ENCODE measurements around the gene PLXNA1.

PLXNA1 gene

DNA sequence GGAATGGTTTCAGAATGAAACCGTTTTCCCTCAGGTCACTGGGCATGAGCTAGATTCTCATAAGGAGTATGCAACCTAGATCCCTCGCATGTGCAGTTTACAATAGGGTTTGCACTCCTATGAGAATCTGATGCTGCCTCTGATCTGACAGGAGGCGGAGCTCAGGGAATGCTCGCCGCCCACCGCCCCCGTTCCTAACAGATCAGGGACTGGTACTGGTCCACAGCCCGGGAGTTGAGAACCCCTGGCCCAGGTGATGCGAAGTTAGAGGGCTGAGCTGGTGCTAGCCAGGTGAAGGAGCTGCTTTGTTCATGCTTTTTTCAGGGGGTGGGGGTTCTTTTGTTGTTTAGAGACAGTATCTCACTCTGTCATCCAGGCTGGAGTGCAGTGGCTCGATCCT lies 15.5 kb upstream of the PLXNA1 start:
- DNase-seq (ENCODE audit: low read depth): no peak

DNA sequence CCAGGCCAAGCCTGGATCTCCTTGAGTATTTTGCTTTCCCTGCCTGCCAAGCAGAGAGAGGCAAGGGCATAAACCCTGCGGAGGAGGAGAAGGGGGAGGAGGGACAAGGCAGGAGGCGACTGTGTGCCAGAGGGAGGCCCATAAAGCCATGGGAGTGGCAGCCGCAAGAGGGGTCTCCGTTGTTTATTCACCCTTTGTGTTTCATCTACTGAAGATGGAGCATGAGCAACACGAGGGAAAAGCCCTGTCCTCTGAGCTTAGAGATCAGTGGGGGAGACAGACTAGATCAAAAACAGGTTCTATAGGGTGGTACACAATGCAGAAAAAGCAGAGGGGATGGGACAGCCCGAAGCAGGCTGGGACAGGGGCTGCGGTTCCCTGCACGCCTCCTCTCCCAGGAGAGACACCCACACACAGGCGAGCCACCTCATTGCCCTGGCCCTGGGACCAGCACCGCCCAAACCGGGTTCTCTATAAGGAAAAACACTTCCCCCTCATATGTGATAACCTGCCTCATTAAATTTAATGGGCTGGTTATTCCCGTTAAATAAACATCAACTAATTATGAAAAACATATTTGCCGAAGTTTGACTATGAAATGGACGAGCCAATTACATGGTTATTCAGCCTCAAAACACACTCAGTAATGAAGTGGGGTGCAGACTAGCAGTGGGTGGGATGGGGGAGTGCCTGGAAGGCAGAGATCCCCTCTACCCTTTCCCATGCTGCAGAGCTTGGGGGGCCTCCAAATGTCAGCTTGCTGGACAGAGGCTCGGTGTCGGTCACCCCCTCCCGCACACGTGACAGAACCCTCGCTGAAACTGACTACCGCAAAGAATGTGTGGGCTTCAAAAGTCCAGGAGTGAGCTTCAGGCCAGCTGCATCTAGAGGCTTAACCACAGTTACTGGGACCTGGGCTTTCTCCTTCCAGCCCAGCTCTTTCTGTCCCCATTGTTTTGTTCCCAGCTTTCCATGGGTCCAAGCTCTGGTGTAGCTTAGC lies 14.2 kb upstream of the PLXNA1 start:
- no peak for DNase-seq (ENCODE audit: low read depth)

GRCh38 chr3:126969586-126969985 lies 13.3 kb upstream of the PLXNA1 start:
- DNase-seq (ENCODE audit: low read depth): no peak

- no peak for DNase-seq (ENCODE audit: low read depth)
Observed at GRCh38 chr3:126970101-126970500, 12.8 kb upstream of the PLXNA1 start.

DNA sequence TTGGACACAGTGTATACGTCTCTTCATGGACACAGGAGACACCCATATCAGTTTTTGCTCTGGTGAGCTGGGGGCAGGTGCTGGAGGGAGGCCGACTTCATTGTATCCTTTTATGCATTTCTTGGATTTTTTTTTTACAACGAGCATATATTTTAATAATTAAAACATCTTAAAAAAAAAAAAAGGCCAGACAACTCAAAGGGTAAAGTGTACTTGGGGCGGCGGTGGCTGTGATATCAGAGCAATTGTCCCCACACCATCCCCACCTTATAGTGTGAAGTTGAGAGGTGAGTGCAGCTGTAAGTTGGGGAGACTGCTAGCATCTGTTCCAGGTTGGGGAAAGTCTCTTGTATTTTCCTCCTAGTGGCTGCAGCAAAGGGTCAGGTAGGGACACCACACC lies 12.0 kb upstream of the PLXNA1 start:
- DNase-seq (ENCODE audit: low read depth): no peak

DNA sequence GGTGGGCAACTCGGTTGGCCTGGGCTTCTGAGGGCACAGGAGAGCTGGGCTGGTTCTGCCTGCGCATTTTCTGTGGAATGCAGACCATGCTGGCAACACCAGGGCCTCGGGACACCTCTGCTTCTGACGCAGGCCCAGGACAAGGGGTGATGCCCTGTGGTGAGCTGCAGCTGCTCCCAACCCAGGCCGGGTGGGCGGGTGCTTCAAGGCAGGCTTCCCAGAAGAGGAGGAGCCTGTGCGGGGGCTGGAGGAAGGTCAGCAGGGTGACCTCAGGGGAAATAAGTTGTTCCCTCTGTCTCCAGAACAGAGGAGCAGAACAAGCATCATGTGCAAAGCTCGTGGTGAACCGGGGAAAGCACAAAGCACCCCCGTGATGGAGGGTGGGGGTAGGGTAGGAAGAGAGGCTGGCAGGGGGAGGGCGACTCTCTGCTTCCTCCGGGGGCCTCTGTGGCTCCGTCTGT lies 11.0 kb upstream of the PLXNA1 start:
- DNase-seq (ENCODE audit: low read depth): no peak

DNA sequence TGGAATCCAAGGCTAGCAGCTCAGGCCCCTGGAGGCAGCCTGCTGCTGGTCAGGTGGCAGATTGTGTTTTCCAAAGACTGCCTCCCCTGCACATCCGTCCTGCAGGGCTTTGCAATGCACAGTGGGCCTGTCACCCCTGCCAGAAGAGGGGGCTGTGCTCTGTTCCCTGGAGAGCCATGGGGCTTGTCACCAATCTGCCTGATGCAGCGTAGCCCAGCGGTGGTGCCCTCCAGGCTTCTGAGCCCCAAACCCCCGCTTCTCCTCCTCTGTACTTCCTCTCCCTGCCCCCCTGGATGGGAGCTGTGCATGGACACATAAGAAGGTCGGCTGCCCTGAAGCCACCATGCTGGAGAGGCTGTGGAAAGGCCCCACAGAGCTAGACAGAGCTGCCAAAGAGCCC lies 10.0 kb upstream of the PLXNA1 start:
- no peak for DNase-seq (ENCODE audit: low read depth)

DNA sequence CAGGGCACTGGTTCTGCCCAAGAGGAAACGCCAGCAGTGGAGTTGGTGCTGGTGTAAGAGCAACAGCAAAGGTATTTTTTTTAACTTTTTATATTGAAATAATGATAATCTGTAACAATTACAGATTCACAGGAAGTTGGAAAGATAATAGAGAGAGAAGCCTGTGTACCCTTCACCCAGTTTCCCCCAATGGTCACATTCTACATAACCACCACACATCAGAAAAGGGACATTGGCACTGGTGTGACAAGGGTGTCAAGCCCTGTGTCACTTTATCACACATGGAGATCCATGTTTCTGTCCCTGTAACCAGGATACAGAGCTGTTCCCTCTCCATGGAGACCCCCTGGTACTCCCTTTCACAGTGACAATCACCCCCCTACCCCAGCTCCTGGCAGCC lies 9.1 kb upstream of the PLXNA1 start:
- no peak for DNase-seq (ENCODE audit: low read depth)

DNA sequence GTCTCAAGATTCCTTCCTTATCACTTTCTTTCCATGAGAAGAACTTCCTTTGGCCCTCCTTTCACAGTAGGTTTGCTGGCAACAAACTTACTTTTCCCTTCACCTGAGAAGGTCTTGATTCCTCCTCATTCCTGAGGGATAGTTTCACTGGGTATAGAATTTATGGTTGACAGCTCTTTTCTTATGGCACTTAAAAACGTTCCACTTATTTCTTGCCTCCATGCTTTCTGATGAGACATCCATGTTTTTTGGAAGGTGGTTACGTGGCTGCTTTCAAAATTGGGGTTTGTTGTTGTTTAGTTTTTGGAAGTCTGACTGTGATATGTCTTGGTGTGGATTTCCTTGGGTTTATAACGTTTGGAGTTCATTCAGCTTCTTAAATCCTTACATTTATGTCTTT lies 8.2 kb upstream of the PLXNA1 start:
- DNase-seq (ENCODE audit: low read depth): no peak

DNA sequence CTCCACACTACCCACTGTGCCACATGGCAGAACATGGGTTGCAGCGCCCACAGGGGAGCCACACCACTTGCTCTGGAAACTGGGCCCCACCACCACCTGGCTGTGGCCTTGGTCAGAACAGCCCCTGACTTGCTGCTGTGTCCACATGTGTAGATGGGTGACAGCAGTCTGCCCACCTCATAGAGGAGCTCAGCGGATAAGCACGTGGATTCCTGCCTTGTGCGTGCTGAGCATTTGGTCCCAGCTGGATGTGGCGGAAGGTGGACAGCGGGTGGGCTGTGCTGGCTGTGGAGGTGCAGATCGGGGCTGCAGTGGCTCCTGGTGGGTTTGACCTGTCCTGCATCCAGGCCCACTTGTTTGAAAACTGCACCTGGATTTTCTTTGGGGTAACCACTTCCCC lies 6.0 kb upstream of the PLXNA1 start:
- DNase-seq (ENCODE audit: low read depth): no peak

DNA sequence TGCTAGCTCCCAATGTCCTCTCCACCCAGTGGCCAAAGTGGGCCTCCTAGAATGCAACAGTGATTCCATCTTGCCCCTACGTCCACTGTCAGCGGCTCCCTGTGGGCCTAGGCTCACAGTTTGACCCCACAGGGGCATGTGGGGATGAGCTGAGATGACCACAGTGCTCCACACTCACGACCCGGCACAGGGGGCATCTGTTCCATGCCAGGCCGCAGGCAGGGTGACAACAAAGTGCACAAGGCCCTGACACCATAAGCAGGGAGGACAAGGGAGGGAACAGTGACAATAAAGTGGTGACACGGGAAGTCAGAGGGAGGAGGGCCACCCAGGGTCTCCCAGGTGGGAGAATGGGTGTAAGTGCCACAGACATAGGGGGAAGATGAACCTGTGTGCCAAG lies 5.1 kb upstream of the PLXNA1 start:
- no peak for DNase-seq (ENCODE audit: low read depth)

DNA sequence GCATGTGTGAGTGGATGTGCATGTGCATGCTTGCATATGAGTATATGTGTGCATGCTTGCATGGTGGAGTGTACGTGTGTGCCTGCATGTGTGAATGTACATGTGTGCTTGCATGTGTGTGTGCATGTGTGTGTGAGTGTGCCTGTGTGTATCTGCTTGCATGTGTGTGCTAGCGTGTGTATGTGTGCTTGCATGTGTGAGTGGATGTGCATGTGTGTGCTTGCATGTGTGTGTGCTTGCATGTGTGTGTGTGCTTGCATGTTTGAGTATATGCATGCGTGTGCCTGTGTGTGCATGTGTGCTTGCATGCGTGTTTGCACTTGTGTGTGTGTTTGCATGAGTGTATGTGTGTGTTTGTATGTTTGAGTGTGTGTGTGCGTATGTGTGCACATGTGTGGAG lies 4.6 kb upstream of the PLXNA1 start:
- DNase-seq (ENCODE audit: low read depth): no peak

DNA sequence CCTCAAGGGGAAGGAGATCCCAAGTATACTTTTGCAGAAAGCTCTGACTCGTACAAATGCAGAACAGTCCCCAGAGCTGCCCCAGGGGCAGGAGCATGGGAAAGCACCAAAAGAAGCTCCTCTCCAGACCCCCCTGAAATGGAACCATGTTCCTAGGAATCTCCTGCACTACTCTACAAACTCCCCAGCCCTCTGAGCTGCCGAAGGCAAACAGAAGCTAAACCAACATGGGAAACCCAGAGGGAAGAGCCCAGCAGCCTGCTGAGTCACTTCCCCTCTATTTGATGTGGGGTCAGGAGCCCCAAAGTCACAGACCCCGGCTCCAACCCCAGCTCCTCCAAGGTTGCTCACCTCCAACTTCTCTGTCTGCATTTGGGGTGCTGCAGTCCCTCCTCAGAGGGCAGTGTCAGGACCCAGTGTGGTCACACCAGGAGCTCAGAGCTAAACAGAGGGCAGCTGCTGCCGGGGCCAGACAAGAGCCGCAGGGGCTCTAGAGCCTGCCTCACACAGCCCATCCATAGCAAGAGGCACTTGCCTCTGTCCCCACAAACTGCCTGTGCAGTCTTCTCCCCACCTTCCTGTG lies 3.8 kb upstream of the PLXNA1 start:
- DNase-seq (ENCODE audit: low read depth): no peak

DNA sequence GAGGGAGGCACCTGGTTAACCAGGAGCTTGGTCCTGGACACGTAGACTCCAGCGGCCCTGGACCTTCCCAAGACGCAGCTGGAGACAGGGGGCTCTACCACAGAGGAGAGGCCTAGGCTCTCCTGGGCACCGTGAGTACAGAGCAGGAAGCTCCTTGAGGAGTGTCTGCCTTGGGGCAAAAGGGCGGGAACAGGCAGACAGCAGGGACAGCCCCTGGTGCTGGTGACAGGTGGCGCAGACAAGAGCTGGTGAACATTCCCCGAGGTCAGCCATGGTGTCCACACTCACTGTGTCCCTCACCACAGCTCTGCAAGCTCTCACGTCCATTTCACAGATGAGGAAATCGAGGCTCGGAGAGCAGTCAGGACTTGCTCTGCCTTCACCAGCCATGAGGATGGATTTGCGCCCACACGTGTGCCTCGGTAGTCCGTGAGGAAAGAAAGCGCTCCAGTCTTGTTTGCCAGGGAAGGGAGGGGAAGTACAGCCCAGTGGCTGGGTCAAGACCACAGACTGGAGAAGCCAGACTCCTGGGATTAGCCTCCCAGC lies 2.6 kb upstream of the PLXNA1 start:
- DNase-seq (ENCODE audit: low read depth): no peak

- no peak for DNase-seq (ENCODE audit: low read depth)
Observed at GRCh38 chr3:126982126-126982470, 817 bp upstream of the PLXNA1 start.

GRCh38 chr3:126983276-126983652 lies 349 bp downstream of the PLXNA1 start:
- no peak for DNase-seq (ENCODE audit: low read depth)

DNA sequence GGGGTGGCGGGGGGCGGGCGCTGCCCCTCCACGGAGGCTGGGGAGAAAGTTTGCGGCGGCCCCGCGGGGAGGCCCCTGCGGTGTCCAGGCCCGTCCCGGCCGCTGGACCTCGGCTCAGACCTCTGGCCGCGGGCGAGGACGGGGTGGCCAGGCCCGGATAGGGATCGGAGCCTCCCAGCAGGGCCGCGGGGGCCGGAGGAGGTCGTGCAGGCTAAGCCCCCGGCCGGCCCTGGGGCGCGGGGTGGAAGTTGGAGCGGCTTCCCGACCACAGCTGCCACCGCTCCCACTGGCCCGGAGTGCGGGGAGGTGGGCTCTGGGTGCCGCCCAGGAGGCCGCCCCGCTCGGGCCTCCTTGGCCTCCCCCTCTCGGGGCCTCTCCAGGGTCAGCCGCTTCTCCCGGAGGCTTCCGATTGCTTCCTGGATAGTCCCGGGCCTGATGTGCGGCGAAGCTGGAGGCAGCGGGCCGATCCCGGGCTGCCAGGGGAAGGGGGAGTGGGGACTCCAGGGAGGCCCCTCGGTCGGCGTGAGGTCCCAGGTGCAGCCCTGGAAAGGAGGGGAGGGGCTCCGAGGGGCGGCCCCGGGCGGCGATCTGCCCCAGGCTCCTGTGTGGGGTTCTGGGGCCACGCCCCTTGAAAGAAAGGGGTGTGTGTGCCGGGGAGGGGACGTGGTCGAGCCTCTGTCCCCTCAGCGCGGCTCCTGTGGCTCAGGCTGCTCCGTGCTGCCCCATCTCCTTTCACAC lies 907 bp downstream of the PLXNA1 start:
- no peak for DNase-seq (ENCODE audit: low read depth)

- DNase-seq (ENCODE audit: low read depth): no peak
Observed at GRCh38 chr3:126984391-126985131, 1.6 kb downstream of the PLXNA1 start.

GRCh38 chr3:126985132-126985985 lies 2.4 kb downstream of the PLXNA1 start:
- no peak for DNase-seq (ENCODE audit: low read depth)

- DNase-seq (ENCODE audit: low read depth): no peak
Observed at GRCh38 chr3:126986001-126986400, 3.1 kb downstream of the PLXNA1 start.

GRCh38 chr3:126987129-126987528 lies 4.2 kb downstream of the PLXNA1 start:
- DNase-seq (ENCODE audit: low read depth): no peak

Measured in HS-27A (cell line).